GM18951 (cell line): ENCODE measurements around the gene UGT1A8.
"Not testable (repeated sequence)": the region's sequence is repeated elsewhere in the genome, so short reads cannot be mapped to it uniquely, and the experiment has no call there.

ENCODE experiments used
- POLR2A ChIP-seq: IDR thresholded peaks from 4 replicates; pipeline ENCODE4 v1.6.1; 2011; ENCODE audit warnings: mild to moderate bottlenecking; ENCODE audit not compliant: insufficient read length, insufficient read depth; ENCODE audit errors: extremely low read depth
- in situ Hi-C: fragments of 300-500 bp; cut with MboI; formaldehyde crosslinking; loops from one replicate; pipeline ENCODE4 v1.12.0; 2022; ENCODE audit warnings: low sequenced_read_pairs, mixed read lengths, inconsistent platforms; ENCODE audit not compliant: unreplicated experiment

The UGT1A8 gene

GRCh38 chr2:233707940-233708644 is 90.7 kb downstream of the UGT1A8 start:
- in situ Hi-C loops = no loop called here
- TF ChIP-seq POLR2A = no peak

DNA sequence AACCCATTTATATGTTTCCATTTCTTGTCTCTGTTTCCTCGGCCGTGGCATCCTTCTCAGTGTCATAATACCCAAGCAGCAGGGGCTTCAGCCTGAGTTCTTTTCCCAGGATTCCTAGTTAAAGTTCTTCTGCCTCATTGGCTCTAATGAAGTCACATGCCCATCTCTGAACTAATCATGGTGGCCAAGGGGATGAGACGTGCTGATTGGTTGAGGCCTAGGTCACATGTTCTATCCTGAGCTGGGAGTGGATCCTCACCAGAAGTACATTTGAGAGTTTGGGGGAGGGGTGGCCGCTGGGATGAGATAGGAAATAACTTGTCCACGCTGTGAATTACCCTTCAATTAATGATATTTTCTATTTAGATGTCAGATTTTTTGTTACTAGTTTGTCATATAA is 91.5 kb downstream of the UGT1A8 start:
- TF ChIP-seq POLR2A = no peak
- in situ Hi-C loops = no loop called here

DNA sequence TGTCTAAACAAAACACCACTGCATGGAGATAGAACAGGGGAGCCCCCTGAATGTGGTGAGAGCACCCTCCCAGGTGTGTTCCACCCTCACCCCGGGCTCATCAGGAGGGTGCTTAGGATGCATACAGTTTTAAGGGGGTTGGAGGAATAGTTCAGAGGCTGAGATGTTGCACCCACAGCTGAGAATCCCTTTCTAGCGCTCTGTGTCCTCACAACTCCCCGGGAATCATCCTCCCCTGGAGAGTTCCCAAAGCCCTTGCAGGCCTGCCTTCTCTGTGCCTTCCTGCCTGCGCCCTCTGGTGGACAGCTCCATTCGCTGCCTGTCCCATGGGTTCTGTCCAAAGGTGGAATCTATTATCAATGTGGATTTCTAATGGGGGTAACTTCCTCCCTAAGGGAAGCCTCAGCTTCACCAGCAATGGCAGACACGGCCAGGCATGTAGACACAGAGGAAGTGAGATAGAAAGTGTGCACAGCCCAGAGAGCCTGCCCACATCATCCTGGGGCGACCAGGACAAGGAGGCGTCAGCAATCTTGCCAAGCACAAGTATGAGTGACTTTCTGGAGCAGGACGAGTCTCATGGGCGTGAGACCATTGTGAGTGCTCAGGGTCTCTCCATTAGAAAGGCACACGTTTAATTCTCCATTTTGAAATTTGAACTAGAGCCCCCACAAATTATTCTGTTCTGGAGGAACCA is 94.0 kb downstream of the UGT1A8 start:
- no peak for TF ChIP-seq POLR2A
- in situ Hi-C loops = no loop called here

- no peak for TF ChIP-seq POLR2A
- in situ Hi-C loops = no loop called here
Measured at GRCh38 chr2:233712611-233713261, 95.3 kb downstream of the UGT1A8 start, which contains the start of gene UGT1A5. UGT1A5 (plus strand) TSS chr2:233712907; CDS start chr2:233712992, 85 bp downstream.

- TF ChIP-seq POLR2A = no peak
- in situ Hi-C loops = no loop called here
Measured at GRCh38 chr2:233713262-233713615, 95.8 kb downstream of the UGT1A8 start.

DNA sequence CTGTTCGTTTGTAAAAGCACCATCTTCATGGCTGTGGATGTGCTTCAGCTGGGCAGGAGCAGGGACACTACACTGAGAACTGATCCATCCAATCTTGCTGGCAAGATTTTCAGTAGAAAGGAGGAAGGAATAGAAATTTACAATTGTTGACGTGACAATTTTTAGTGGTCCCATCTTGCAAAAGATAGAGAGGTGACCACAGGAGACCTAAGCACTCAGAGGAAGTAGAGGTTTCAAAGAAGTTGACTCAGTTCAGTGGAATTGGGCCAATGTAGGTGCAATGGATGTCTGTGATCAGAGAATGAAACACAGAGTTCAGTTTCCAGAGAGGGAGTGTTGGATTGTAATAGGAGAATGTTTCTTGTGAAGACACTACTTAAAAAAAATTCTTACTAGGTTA is 96.7 kb downstream of the UGT1A8 start:
- in situ Hi-C loops = no loop called here
- TF ChIP-seq POLR2A = no peak

DNA sequence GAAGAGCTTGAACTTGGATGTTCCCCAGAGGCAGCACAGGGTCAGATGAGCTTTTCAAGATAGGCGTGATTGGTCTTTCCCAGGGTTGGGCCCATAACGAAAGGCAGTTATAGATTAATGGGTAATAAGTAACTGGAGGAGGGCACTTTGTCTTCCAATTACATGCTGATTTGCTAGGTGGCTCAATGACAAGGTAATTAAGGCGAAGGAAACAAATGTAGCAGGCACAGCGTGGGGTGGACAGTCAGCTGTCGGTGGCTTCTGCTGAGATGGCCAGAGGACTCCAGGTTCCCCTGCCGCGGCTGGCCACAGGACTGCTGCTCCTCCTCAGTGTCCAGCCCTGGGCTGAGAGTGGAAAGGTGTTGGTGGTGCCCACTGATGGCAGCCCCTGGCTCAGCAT is 101.1 kb downstream of the UGT1A8 start, which contains the start of gene UGT1A4:
Gene UGT1A4 (plus strand): TSS at position 185 of the 400 bp plus-strand sequence. CDS start 85 bp downstream, at position 270.
- no peak for TF ChIP-seq POLR2A
- in situ Hi-C loops = no loop called here

DNA sequence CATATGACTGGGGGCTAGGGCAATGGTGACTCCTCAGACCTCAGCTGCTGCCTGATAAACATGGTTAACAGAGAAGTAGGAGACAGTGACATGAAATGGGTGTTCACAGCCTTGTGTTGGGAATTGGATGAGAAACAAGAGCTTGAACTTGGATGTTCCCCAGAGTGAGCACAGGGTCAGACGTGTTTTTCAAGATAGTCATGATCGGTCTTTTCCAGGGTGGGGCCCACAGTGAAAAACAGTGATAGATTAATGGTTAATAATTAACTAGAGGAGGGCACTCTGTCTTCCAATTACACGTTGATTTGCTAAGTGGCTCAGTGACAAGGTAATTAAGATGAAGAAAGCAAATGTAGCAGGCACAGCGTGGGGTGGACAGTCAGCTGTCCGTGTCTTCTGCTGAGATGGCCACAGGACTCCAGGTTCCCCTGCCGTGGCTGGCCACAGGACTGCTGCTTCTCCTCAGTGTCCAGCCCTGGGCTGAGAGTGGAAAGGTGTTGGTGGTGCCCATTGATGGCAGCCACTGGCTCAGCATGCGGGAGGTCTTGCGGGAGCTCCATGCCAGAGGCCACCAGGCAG is 111.4 kb downstream of the UGT1A8 start, which contains the start of gene UGT1A3:
Gene UGT1A3 (plus strand): TSS at position 320 of the 579 bp plus-strand sequence. CDS start 85 bp downstream, at position 405.
- in situ Hi-C loops = no loop called here
- no peak for TF ChIP-seq POLR2A

- in situ Hi-C loops = not testable (repeated sequence)
Measured at GRCh38 chr2:233736868-233737653, 119.6 kb downstream of the UGT1A8 start.

- in situ Hi-C loops = no loop called here
- no peak for TF ChIP-seq POLR2A
Measured at GRCh38 chr2:233740870-233741269, 123.4 kb downstream of the UGT1A8 start.

GRCh38 chr2:233743464-233744259 is 126.2 kb downstream of the UGT1A8 start:
- TF ChIP-seq POLR2A = no peak
- in situ Hi-C loops = no loop called here

- TF ChIP-seq POLR2A = no peak
- in situ Hi-C loops = no loop called here
Measured at GRCh38 chr2:233745073-233745755, 127.8 kb downstream of the UGT1A8 start.

GRCh38 chr2:233745838-233746237 is 128.4 kb downstream of the UGT1A8 start:
- in situ Hi-C loops = not testable (repeated sequence)
